IMR-90 (cell line): ENCODE measurements around the gene ANP32A. TPM values are rescaled to one million over a fixed set of nuclear protein-coding genes. Genes with fewer than 3 reads are reported as not detected.

ENCODE experiments used
- ATAC-seq: fragments of 200-7000 bp; cut with Tn5 transposase; 2 replicates; pipeline ENCODE4 v1.9.1; 2020; ENCODE audit warnings: low read depth, mild to moderate bottlenecking, moderate library complexity
- BruUV-seq: library from RNA; stranded (reverse); fragments of 400-500 nt; replicated peaks from 2 replicates; lab custom pipeline; 2021; lab: Mats Ljungman, UMichigan
- CTCF ChIA-PET: fragments of 300-600 bp; formaldehyde crosslinking; extraction: SDS; loops from one replicate; lab custom pipeline; 2021; ENCODE audit warnings: antibody characterized with exemption; lab: Yijun Ruan, JAX
- POLR2A ChIA-PET: fragments of 300-600 bp; sonication (Branson Sonifier 250); formaldehyde crosslinking; loops from one replicate; lab custom pipeline; 2022; ENCODE audit warnings: antibody characterized with exemption; ENCODE audit not compliant: unreplicated experiment; lab: Charles Lee
- DNase-seq: peaks from one replicate; pipeline ENCODE4 v3.0.0; 2013
- H2AFZ ChIP-seq: replicated peaks from 2 replicates; pipeline ENCODE3; 2013; ENCODE audit warnings: low read length, mild to moderate bottlenecking; ENCODE audit not compliant: poor library complexity
- H2AK5ac ChIP-seq: 2 replicates; pipeline ENCODE4 v1.6.1; 2013; ENCODE audit warnings: low read depth, low read length, inconsistent platforms
- H2AK9ac ChIP-seq: replicated peaks from 2 replicates; pipeline ENCODE3; 2013; ENCODE audit warnings: mild to moderate bottlenecking, low read depth, low read length, moderate library complexity; ENCODE audit not compliant: poor library complexity
- H2BK120ac ChIP-seq: 2 replicates; pipeline ENCODE4 v1.6.1; 2013; ENCODE audit warnings: low read depth, low read length, inconsistent platforms
- H2BK15ac ChIP-seq: 3 replicates; pipeline ENCODE4 v1.6.1; 2013; ENCODE audit warnings: low read depth, low read length, inconsistent platforms
- H2BK20ac ChIP-seq: 2 replicates; pipeline ENCODE4 v1.6.1; 2013; ENCODE audit warnings: low read depth, mild to moderate bottlenecking, inconsistent platforms, low read length, moderate library complexity
- H2BK5ac ChIP-seq: 2 replicates; pipeline ENCODE4 v1.6.1; 2013; ENCODE audit warnings: mild to moderate bottlenecking, low read depth, low read length, inconsistent platforms; ENCODE audit not compliant: poor library complexity, severe bottlenecking
- H3K14ac ChIP-seq: replicated peaks from 2 replicates; pipeline ENCODE4 v1.6.1; 2013; ENCODE audit warnings: low read depth, low read length, inconsistent platforms
- H3K18ac ChIP-seq: 2 replicates; pipeline ENCODE4 v1.6.1; 2013; ENCODE audit warnings: low read depth, low read length, control low read depth
- H3K23ac ChIP-seq: 2 replicates; pipeline ENCODE4 v1.6.1; 2013; ENCODE audit warnings: low read depth, low read length, inconsistent platforms
- H3K27ac ChIP-seq: 2 replicates; pipeline ENCODE4 v1.5.1; 2013; ENCODE audit warnings: mild to moderate bottlenecking, control low read depth, low read length; ENCODE audit not compliant: insufficient read depth
- H3K27me3 ChIP-seq: 2 replicates; pipeline ENCODE4 v1.6.1; 2013; ENCODE audit warnings: low read length; ENCODE audit not compliant: control insufficient read depth, insufficient read depth
- H3K36me3 ChIP-seq: 2 replicates; pipeline ENCODE4 v1.6.1; 2013; ENCODE audit warnings: low read length, mixed read lengths; ENCODE audit not compliant: control insufficient read depth, insufficient read depth
- H3K4ac ChIP-seq: 2 replicates; pipeline ENCODE4 v1.6.1; 2013; ENCODE audit warnings: low read depth, low read length, inconsistent platforms
- H3K4me1 ChIP-seq: 2 replicates; pipeline ENCODE4 v1.6.1; 2013; ENCODE audit warnings: low read length, mixed read lengths; ENCODE audit not compliant: control insufficient read depth, insufficient read depth
- H3K4me2 ChIP-seq: 2 replicates; pipeline ENCODE4 v1.6.1; 2013; ENCODE audit warnings: low read depth, mild to moderate bottlenecking, control low read depth, low read length, moderate library complexity
- H3K4me3 ChIP-seq: 2 replicates; pipeline ENCODE4 v1.5.1; 2013; ENCODE audit warnings: low read depth, mild to moderate bottlenecking, control low read depth, low read length, moderate library complexity; ENCODE audit not compliant: insufficient read depth
- H3K56ac ChIP-seq: 2 replicates; pipeline ENCODE4 v1.6.1; 2013; ENCODE audit warnings: low read length, inconsistent platforms; ENCODE audit not compliant: insufficient read depth; ENCODE audit errors: extremely low read depth
- H3K79me1 ChIP-seq, 2 experiments: 2 replicates each; pipeline ENCODE4 v1.6.1; 2013; ENCODE audit warnings: low read length in 2 of 2, inconsistent platforms in 1 of 2, low read depth in 1 of 2
- H3K9ac ChIP-seq: 2 replicates; pipeline ENCODE4 v1.6.1; 2013; ENCODE audit warnings: low read depth, low read length, control low read depth
- H3K9me1 ChIP-seq: 2 replicates; pipeline ENCODE4 v1.6.1; 2013; ENCODE audit warnings: low read length, inconsistent platforms; ENCODE audit not compliant: insufficient read depth
- H3K9me3 ChIP-seq: 2 replicates; pipeline ENCODE4 v1.6.1; 2013; ENCODE audit warnings: low read length; ENCODE audit not compliant: control insufficient read depth, insufficient read depth
- H4K20me1 ChIP-seq: 2 replicates; pipeline ENCODE4 v1.6.1; 2013; ENCODE audit warnings: low read length, inconsistent platforms; ENCODE audit not compliant: insufficient read depth
- H4K5ac ChIP-seq: 2 replicates; pipeline ENCODE4 v1.6.1; 2013; ENCODE audit warnings: mild to moderate bottlenecking, low read depth, low read length, control low read depth
- H4K8ac ChIP-seq, 2 experiments: 2 replicates each; pipeline ENCODE4 v1.6.1; 2013; ENCODE audit warnings: low read depth in 2 of 2, low read length in 2 of 2, control low read depth in 1 of 2, inconsistent platforms in 1 of 2
- H4K91ac ChIP-seq: 2 replicates; pipeline ENCODE4 v1.6.1; 2013; ENCODE audit warnings: low read depth, low read length, inconsistent platforms; ENCODE audit not compliant: insufficient read depth
- RAD21 ChIP-seq: IDR thresholded peaks from 2 replicates; pipeline ENCODE4 v1.6.1; 2012; ENCODE audit warnings: low read length, improper control_type of control experiment
- WGBS, 2 experiments: methylation state at CpG; one replicate each; pipeline versions ENCODE4 v1.1.5 to v1.1.7; 2013; ENCODE audit warnings: missing lambda C conversion rate in 2 of 2; ENCODE audit not compliant: insufficient read length in 1 of 2; ENCODE audit errors: extremely low coverage in 2 of 2; 5-methylcytosine and 5-hydroxymethylcytosine counted together
- dilution Hi-C: fragments of 300-500 bp; cut with HindIII; formaldehyde crosslinking; loops from one replicate; pipeline ENCODE4 v1.14.3; 2018; ENCODE audit warnings: low sequenced_read_pairs; ENCODE audit not compliant: unreplicated experiment
- in situ Hi-C: fragments of 300-500 bp; cut with MboI; formaldehyde crosslinking; loops from 3 replicates; pipeline ENCODE4 v1.14.3; 2019; ENCODE audit warnings: low sequenced_read_pairs, inconsistent platforms, mixed read lengths
- intact Hi-C: fragments of 100-400 bp; cut with micrococcal nuclease; formaldehyde crosslinking; loops from 2 replicates; pipeline ENCODE4 v1.10.0; 2022
- polyA plus RNA-seq, 3 experiments: library from polyadenylated mRNA; depleted of rRNA; stranded (reverse); fragments of >200 nt; gene quantifications; 2 replicates each; pipeline ENCODE4 v1.2.3, GENCODE V29; 2012; ENCODE audit warnings: low replicate concordance in 1 of 3
- total RNA-seq: library from RNA; depleted of rRNA; stranded (reverse); fragments of >200 nt; gene quantifications from 2 replicates; pipeline ENCODE4 v1.2.3, GENCODE V29; 2012

ANP32A gene
- total and polyA plus RNA-seq, 2 of the 4 experiments (the other 2 are of a cell fraction), result 62.4 to 72.8 TPM

DNA sequence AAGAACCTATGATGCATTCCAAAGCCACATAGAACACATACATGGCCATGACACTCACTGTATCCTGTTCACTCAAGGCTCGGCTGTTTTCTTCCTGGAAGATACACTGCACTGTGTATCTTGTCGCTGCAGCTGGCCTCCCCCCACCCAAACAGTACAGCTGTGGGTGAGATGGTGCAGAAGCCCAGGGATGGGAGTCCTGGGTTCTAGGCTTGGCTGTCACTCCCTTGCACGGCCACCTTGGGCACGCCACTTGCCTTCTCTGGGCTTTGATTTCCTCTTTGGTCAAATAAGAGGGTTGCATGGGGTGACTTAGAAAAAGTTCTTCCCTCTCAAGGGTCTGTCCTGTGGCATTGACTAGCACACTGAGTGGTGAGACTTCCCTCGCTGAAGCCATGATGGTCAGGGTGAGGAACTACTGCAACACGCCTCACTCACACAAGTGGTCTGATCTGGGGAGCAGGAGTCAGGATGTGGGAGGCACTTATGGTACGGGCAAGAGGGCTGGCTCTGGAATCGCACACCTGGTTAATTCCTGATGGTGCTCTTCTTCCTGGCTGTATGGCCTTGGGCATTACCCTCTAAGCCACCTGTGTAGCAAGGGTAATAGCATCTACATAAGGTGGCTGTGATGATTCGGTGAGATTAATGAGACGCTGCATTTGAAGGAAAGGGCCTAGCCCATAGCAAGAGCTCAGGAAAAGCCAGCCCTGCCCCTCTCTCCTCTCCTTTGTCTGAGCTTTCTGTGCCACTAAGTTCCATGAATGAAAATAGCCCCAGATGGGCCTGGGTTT, 44.0 kb downstream of the ANP32A start:
- 0 out of 2 replicates have a peak, but pooled peaks cover 2% of the 10 kb centered on the region for H3K9me3 ChIP-seq
- ATAC-seq, result no peak
- dilution Hi-C loops, result no loop called here

More for the DNA sequence above, 44.0 kb downstream of the ANP32A start:
- Histone ChIP-seq H2BK15ac (no peak overlapping the region), H2BK120ac (no peak overlapping the region), H4K5ac (no peak overlapping the region), H2AK9ac (no peak overlapping the region), H3K4me2 (no peak overlapping the region), H2BK5ac (no peak overlapping the region), H4K8ac (no peak overlapping the region), H3K4me1 (no peaks in the 10 kb centered on the region; the same call in 1 of the 2 replicates), H3K4ac (no peak overlapping the region), H4K91ac (no peak overlapping the region), H3K23ac (no peak overlapping the region), H2BK20ac (no peak overlapping the region), H3K9ac (no peak overlapping the region), H4K20me1 (0 out of 2 replicates have a peak, but pooled peaks cover 2% of the 10 kb centered on the region), H3K27ac (no peak overlapping the region), H3K4me3 (no peak overlapping the region), H2AK5ac (no peak overlapping the region), H2AFZ (no peak overlapping the region), H3K56ac (no peak overlapping the region), H3K36me3 (peaks cover 21% of the 10 kb centered on the region), H3K9me1 (no peaks in the 10 kb centered on the region; the same call in 1 of the 2 replicates), H3K27me3 (peaks cover 6% of the 10 kb centered on the region), H3K18ac (no peak overlapping the region), H3K14ac (no peak overlapping the region), H3K79me1 (no peaks in the 10 kb centered on the region)
- DNase-seq, result no peak
- WGBS, 2 experiments, result 100% methylated on average over 3 of the region's 10 CpGs; no CpG with 5 or more reads in 1 of the 2 experiments
- in situ Hi-C loops, result no loop called here
- ChIA-PET POLR2A (no interaction called here), CTCF (interaction anchor here (1.2 kb wide), 1 partner anchor 14 kb away, joined by 3 read pairs; no protein-coding TSS in a partner anchor)
- BruUV-seq, result no TSS peak
- no peak for TF ChIP-seq RAD21
- intact Hi-C loops, result no loop called here
